MV-4-11 (cell line): ENCODE measurements around the gene CCSER1.

Experiments
- DNase-seq: peaks from one replicate; lab custom pipeline; 2025; lab: John Stamatoyannopoulos, UW

CCSER1 gene

DNA sequence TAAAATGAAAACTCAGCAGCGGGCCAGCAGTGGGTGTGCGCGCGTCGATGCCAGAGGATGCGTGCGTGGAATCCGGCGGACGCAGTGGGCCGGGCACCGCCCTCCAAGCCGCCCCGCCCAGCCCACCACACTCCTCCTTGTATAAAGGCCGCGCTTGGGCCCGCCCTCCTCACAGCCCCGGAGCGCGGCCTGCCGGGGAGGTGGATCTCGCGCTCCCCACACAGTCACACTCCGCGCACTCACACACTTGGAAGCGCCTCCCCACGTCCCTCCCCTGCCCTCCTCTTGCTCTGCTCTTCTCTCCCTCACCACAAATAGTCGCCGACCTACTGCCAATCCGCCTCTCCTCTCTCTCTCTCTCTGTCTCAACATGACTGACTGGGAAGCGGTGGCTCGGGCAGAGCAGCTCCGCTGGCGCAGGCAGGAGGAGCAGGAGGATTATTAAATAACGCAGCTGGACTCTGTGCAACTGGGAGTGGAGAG lies at the start of gene CCSER1:
TSS of gene CCSER1 (plus strand) at position 172 of the 483 bp plus-strand sequence.
- DNase-seq = no peak

DNA sequence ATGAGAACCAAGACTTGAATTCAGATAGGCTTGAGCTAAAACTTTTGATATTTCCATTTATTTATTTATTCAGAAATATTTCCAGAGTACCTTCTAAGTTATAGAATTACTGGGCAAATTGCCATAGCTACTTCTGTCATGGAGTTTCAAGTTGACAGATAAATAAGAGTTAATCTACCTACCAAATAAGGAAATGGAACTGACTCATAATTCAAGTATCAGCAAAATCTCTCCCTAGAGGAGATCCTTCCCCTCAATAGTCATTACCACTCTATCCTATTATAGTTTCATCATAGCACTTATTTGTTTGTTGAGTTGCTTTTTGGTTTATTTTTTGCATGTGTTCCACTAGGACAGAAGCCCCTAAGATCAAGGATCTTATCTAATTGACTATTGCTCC lies 48.8 kb upstream of the CCSER1 start:
- no peak for DNase-seq

DNA sequence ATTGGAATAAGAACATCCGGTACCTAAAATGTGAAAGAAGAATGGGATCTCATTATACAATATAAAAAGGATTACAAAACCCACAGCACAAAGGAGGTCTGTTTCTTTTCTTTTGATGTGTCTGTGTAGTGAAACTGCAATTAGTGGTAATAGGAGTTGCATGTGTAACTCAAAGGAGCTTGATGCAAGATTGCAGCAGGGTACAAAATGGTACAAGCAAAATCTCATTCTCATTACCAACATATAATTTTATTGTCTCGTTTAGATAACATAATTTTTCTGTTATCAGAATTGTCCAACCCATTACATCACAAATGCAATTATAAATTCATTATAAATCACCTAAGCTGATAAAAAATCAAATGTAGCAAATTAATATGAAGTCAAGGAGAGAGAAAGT lies 47.1 kb upstream of the CCSER1 start:
- DNase-seq = no peak

GRCh38 chr4:90081432-90082144 lies 45.6 kb upstream of the CCSER1 start:
- no peak for DNase-seq

GRCh38 chr4:90082449-90082848 lies 44.7 kb upstream of the CCSER1 start:
- no peak for DNase-seq

- DNase-seq = no peak
These were observed 42.8 kb upstream of the CCSER1 start for GRCh38 chr4:90084277-90084966.

GRCh38 chr4:90084967-90085295 lies 42.3 kb upstream of the CCSER1 start:
- no peak for DNase-seq

GRCh38 chr4:90093526-90093925 lies 33.7 kb upstream of the CCSER1 start:
- no peak for DNase-seq

- DNase-seq = no peak
These were observed 32.2 kb upstream of the CCSER1 start for GRCh38 chr4:90095000-90095399.

DNA sequence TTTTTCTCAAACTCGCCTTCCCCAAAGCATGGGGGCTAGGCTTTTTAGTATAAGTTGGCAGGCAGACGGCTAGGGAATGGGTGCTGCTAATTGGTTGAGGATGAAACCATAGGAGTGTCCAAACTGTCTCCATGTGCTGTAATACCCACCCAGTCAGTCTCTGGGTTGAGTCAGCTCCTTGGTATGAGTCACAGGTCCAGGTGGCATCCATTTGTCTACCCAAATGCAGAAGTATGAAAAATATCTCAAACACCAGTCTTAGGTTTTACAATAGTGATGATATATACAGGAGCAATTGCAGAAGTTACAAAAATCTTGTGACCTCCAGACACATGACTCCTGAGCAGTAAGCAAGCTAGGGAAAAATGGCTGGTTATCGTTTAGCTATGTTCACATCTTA lies 27.4 kb upstream of the CCSER1 start:
- DNase-seq = peak; percentile 72

GRCh38 chr4:90103991-90104390 lies 23.2 kb upstream of the CCSER1 start:
- DNase-seq = no peak

DNA sequence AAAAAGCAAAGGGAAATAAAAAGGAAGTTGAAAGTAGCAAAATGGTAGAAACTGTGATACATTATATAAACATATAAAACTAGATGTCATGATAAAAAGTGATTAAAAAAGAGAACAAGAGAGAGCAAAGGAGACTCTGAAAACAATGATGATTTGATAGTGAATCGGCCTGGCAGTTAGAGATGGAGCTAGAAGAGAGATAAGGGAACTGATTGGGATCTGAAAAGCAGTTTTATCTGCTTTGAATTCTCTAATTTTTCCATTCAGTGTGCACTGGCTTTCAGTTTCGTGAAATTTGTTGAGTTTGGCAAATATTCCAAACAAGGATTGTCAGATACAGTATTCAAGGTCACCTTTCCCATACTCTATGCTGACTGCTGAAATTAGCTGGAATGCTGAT lies 21.9 kb upstream of the CCSER1 start:
- DNase-seq = no peak

DNA sequence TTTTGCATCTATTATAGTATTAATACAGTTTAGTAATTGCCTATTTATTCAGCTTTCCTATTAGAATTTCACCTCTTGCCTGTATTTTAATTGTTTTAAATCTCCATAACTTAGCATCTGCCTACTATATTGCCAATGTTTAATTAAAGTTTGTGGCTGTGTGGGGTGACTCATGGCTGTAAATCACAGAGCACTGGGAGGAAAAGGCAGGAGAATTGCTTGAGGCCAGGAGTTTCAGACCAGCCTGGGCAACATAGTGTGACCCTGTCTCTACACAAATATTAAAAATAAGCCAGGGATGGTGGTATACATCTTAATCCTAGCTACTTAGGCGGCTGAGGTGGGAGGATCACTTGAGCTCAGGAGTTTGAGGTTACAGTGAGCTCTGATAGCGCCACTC lies 14.5 kb upstream of the CCSER1 start:
- DNase-seq = no peak

DNA sequence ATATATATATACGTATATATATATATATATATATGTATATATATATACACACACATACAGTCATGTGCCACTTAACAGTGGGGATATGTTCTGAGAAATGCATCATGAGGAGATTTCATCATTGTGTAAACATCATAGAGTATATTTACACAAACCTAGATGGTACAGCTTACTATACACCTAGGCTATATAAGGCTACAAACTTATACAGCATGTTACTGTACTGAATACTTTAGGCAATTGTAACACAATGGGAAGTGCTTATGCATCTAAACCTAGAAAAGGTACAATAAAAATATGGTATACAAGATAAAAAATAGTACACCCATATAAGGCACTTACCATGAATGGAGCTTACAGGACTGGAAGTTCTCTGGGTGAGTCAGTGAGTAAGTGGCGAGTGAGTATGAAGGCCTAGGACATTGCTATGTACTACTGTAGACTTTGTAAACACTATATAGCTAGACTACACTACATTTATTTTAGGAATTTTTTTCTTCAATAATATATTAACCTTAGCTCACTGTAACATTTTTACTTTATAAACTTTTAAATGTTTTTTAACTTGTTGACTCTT lies 13.2 kb upstream of the CCSER1 start:
- DNase-seq = no peak

GRCh38 chr4:90118527-90119195 lies 8.5 kb upstream of the CCSER1 start:
- peak; percentile 4 for DNase-seq

GRCh38 chr4:90120037-90120436 lies 7.2 kb upstream of the CCSER1 start:
- DNase-seq = no peak

DNA sequence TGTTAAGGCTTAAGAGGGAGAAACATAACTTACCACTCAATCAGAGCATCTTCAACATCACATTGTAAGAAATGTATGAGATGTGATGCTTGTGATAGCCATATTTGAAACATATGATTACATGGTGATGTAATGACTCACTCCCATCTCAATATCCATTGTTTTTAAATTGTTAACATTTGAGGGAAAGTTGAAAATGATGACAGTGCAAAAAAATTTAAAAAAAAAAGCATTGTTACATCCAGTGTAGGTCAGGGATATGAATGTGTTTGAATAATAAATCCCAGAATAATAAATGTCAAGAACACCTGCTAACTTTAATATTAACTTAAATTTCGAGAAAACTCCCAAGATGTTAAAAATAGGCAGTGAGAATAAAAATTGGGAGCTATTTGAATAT lies 6.4 kb upstream of the CCSER1 start:
- no peak for DNase-seq

- no peak for DNase-seq
These were observed 5.4 kb upstream of the CCSER1 start for GRCh38 chr4:90121676-90122354.

GRCh38 chr4:90122355-90122748 lies 4.8 kb upstream of the CCSER1 start:
- no peak for DNase-seq

DNA sequence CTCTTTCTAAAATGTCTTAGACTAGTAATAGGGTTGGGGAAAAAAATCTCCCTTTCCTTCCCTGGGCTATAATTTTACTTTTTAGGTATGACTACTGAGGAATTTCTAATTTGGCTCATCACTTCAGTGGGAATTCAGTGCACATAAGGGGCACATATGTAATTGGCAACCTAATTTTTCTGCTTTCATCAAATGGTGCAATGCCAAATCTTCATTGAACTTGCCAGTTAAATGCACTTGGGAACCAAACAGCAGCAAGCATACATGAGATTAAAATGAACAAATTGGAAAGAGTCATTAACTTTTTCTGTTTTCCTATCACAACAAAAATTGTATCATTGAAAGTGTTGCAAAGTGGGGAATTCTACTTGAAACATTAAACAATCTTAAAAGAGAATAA lies 2.9 kb upstream of the CCSER1 start:
- DNase-seq = no peak

- no peak for DNase-seq
These were observed 389 bp upstream of the CCSER1 start for GRCh38 chr4:90126805-90127204.

DNA sequence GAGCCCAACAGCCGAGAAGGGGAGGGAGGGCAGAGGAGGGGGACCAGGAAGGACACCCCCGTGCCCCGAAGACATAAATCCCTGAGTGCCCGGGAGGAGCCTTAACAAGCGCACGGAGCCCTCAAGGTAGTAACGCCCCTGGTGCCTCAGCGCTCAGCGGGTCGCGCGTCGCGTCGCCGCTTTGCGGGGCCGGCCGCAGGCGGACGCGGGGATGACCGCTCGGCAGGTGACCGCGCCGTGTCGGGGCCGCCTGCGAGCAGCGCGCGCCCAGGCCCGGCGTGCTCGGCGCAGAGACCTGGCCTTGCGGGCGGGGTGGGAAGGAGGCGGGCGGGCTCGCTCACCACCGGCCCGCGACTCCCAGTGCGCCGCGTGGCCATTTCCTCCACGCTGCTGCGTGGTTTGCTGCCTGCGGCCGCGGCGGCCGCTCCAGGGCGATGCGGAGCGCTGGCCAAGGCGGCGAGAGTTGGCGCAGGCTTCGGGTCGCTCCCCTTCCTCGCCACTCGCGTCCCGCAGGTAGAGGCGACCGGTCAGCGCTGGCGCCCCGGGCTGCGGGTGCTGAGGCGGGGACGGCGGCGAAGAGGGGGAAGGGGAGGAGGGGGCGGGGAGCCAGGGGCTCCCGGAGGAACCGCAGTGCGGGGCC lies 632 bp downstream of the CCSER1 start:
- no peak for DNase-seq
